Measurements from ENCODE around the gene MPL.
A peak's percentile ranks its signal among the peaks of the same experiment; 100 is the strongest.

The MPL gene

DNA sequence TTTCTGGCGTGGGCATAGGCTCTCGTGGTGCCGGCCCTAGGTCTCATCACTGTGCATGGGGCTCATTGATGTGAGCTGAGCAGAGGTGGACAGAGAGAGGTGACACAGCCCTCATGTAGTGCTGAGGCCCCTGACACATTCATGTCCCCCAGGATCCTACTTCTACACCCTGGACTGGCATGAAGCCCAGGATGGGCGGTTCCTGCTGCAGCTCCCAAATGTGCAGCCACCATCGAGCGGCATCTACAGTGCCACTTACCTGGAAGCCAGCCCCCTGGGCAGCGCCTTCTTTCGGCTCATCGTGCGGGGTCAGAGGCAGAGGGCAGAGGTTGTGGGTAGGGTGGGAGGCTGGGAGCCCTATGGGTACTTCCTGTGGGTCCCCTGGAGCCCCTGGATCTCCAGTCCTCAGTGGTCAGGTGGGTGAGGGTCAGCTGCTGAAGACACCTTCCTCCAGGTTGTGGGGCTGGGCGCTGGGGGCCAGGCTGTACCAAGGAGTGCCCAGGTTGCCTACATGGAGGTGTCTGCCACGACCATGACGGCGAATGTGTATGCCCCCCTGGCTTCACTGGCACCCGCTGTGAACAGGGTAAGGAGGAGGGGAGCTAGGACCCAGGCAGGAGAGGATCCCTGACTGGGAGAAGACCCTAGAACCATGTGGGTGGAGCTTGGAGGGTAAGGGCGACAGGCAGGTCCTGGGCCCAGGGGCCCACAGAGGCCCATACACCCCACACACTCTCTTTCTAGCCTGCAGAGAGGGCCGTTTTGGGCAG, 30.7 kb upstream of the MPL start:
- peak; percentile 33 for DNase-seq

DNA sequence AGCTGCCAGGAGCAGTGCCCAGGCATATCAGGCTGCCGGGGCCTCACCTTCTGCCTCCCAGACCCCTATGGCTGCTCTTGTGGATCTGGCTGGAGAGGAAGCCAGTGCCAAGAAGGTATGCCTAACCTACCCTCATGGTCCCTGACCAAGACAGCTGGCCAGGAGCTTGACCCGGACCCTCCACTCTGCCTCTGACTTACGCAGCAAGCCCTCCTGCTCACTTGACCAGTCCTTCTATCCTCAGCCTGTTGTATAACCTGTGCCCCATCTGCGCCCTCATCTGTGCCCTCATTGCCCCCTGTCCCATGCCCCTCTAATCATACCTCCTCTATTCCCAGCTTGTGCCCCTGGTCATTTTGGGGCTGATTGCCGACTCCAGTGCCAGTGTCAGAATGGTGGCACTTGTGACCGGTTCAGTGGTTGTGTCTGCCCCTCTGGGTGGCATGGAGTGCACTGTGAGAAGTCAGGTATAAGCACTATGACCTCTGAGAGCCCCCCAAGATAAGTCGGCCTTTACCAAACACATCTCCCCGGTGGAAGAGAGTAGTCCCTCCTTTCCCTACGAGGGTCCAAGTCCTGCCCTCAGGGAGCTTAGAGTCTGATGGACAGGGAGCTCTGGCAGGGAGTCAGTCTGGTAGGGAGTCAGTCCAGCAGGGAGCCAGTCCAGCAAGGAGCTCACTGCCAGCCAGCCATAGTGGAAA, 30.0 kb upstream of the MPL start:
- DNase-seq = peak; percentile 42

DNA sequence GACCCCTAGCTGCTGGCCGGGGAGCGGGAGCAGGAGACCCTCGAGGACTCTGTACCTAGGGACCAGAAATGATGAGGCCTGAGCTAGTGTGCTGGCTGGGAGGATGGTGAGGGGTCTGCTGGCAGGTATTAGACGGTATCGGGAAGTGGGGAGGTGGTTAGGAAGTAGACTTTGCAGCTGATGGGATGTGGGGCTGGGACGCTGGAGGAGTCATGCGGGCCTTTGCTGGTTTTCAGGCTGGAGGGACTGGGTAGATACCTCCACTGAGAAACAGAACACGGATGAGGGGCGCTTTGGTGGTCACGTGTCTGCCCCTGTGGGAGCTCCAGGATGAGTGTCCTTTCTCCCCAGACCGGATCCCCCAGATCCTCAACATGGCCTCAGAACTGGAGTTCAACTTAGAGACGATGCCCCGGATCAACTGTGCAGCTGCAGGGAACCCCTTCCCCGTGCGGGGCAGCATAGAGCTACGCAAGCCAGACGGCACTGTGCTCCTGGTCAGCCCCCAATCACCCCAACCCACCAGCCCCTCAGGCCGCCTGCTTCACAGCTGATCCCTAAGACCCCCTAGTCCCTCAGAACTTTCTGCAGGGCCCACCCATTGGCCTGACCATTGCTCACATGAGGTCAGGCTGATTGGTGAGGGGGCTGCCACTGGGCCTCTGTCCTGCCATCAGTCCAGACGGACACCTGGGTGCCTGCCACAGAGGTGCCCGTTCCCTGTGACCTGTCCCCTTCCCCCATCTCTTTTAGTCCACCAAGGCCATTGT, 28.8 kb upstream of the MPL start:
- no peak for DNase-seq

DNA sequence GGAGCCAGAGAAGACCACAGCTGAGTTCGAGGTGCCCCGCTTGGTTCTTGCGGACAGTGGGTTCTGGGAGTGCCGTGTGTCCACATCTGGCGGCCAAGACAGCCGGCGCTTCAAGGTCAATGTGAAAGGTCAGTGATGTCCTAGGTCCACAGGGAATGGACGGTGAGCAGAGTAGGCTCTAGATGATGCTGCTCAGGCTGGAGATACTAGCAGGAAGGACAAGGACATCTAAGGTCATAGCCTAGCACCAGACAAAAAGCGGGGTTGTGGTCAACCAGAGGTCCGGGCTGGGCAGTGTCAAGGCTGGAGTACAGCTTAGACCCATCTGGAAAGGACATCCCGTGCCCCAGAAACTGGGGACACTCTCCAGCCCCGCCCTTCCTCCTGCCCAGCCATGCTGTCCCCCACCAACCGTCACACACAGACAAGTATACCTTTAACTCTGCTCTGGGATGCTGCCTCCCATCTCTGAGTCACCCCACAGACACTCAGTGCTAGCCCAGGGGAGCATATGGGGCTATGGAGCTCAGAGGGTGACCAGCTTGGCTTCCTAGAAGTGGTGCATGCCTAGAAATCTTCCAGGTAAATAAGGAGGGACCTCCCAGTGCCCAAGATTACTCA, 28.1 kb upstream of the MPL start:
- DNase-seq = no peak

DNA sequence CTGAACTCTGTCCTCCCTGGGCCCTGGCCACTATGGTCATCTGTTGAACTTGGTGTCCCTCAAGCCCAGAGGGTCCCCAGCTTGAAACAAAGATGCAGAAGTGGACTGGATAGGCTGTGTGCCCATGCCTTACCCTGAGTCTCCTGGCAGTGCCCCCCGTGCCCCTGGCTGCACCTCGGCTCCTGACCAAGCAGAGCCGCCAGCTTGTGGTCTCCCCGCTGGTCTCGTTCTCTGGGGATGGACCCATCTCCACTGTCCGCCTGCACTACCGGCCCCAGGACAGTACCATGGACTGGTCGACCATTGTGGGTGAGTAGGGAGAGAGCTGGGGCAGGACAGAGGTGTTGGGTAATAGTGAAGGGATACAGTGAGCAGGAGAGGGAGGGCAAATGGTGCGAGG, 26.1 kb upstream of the MPL start:
- DNase-seq = no peak

- DNase-seq = no peak
These were observed 25.4 kb upstream of the MPL start for GRCh38 chr1:43312212-43312623.

- no peak for DNase-seq
These were observed 24.7 kb upstream of the MPL start for GRCh38 chr1:43312663-43313515.

DNA sequence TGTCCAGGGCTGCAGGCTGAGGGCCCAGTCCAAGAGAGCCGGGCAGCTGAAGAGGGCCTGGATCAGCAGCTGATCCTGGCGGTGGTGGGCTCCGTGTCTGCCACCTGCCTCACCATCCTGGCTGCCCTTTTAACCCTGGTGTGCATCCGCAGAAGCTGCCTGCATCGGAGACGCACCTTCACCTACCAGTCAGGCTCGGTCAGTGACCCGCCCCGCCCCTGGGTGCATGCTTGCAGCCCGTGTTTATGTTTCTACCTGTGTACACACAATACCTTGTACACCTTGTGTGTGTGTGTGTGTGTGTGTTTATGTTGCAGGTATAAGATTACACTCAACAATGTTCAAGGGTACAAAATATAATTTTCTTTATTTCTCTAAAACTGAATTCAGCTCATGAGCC, 23.8 kb upstream of the MPL start:
- no peak for DNase-seq

DNA sequence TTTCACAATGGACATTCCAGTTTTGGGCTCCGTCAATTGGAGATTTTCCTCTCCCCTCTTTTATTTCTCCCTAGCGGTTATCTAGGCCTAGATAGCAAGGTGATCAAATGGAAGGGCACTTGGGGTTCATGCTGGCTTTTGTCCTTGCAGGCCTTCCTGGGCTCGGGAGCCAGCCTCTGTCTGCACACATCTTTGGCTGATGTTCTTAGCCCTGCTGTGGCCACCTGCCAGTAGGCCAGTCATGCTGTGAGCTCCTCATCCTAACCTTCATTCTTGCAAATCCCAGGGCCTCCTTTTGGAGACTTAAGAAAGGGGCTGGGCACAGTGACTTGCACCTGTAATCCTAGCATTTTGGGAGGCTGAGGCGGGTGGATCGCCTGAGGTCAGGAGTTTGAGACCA, 23.4 kb upstream of the MPL start:
- no peak for DNase-seq

- DNase-seq = no peak
These were observed 22.1 kb upstream of the MPL start for GRCh38 chr1:43315481-43315880.

- no peak for DNase-seq
These were observed 21.5 kb upstream of the MPL start for GRCh38 chr1:43315963-43316737.

GRCh38 chr1:43316738-43317520, 20.7 kb upstream of the MPL start:
- DNase-seq = no peak

GRCh38 chr1:43317817-43318471, 19.7 kb upstream of the MPL start:
- DNase-seq = no peak

DNA sequence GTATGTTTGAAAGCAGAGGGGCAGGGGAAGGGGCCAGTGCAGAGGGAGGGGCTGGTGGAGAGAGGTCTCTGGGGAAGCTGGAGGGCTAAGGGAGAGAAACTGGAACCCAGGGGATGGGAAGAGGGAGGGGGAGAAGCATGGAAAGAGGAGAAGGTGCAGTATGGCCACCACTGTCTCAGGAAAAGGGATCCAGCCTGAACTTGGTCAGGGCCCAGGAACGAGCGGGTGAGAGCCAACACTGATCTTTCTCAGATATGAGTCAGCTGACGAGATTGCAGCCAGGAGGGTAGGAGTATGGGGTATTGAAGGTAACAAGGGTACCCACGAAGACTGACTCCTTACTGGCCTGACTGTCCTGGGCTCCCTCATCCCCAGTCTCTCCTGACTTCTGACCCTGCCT, 18.8 kb upstream of the MPL start:
- no peak for DNase-seq

DNA sequence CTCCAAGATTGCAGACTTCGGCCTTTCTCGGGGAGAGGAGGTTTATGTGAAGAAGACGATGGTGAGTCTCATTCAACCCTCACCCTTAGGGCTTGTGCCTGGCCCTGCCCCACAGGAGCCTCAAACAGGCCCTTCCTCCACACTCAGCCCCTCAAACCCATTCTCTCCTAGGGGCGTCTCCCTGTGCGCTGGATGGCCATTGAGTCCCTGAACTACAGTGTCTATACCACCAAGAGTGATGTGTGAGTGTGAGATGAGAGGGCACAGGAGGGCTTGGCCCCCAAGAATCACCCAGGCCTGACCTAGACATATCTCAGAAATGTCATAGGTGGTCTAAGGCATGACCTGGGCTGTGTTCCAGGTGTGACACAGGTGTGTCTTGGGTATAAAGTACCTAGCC, 18.3 kb upstream of the MPL start:
- DNase-seq = no peak

GRCh38 chr1:43319766-43320165, 17.9 kb upstream of the MPL start:
- no peak for DNase-seq

DNA sequence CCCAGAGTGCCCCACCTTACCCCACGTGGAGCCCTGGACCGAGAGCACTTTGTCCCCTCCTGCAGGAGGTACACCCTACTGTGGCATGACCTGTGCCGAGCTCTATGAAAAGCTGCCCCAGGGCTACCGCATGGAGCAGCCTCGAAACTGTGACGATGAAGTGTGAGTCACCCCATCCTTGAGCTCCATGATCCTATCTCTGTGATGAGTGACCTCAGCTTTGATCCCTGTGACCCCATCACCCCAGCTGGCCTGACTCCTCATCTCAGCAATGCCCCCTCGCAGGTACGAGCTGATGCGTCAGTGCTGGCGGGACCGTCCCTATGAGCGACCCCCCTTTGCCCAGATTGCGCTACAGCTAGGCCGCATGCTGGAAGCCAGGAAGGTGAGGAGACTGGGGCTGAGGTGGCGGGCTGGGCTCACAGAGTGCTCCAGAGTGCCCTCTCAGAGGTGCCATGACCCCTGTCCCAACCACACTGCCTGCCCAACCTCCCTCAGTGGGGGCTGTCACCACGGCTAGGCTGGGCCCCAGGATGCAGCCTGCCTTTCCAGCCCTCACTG, 16.2 kb upstream of the MPL start:
- DNase-seq = no peak

- DNase-seq = no peak
These were observed 15.1 kb upstream of the MPL start for GRCh38 chr1:43322506-43322905.

DNA sequence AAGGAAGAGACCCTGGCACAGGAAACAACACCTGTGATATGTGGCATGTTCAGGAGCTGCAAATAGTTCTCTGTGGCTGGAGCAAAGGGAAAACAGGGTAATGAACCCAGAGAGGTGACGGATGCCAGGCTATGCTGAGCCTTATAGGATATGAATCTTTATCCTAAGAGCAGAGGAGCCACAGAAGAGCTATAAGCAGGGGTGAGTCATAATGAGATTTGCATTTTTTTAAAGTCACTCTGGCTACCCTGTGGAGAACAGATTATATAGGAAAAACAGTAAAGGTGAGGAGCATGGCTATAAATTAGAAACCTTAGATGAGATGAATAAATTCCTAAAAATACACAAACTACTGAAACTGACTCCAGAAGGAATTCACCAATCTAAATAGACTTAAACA, 12.8 kb upstream of the MPL start:
- DNase-seq = no peak

GRCh38 chr1:43325381-43325780, 12.2 kb upstream of the MPL start:
- no peak for DNase-seq

All from right forelimb (tissue), 1 donor.